Spleen (tissue), 7 donors: ENCODE measurements around the gene ARNT2.

Source experiments
- POLR2A ChIP-seq, 3 donors: fragments of 450-650 bp; IDR thresholded peaks; one replicate each; pipeline ENCODE4 v1.5.1; 2017; ENCODE audit warnings: antibody characterized with exemption in 3 of 3, mild to moderate bottlenecking in 1 of 3
- TF ChIP-seq, protein P1 (sequence below), 11 experiments: fragments of 200-600 bp in 7 of 11; fragments of 450-650 bp in 4 of 11; sonication (generic) in 4 of 11; IDR thresholded peaks in 8 of 11; conservative IDR thresholded peaks in 3 of 11; 1 replicate in 7 of 11; 2 replicates in 4 of 11; pipeline versions ENCODE4 v1.4.0 to v1.8.0; 2016 to 2021; ENCODE audit warnings: antibody characterized with exemption in 11 of 11, inconsistent platforms in 4 of 11, mild to moderate bottlenecking in 1 of 11
- donor health status: DM: no; HTN: no; CAD: no; lungs with moderate emphysema.
- donor health status: DM: no; HTN: no; CAD: no.
- donor health status: DM: no; HTN: no; CAD: no.

- TF ChIP-seq, protein P1, sequence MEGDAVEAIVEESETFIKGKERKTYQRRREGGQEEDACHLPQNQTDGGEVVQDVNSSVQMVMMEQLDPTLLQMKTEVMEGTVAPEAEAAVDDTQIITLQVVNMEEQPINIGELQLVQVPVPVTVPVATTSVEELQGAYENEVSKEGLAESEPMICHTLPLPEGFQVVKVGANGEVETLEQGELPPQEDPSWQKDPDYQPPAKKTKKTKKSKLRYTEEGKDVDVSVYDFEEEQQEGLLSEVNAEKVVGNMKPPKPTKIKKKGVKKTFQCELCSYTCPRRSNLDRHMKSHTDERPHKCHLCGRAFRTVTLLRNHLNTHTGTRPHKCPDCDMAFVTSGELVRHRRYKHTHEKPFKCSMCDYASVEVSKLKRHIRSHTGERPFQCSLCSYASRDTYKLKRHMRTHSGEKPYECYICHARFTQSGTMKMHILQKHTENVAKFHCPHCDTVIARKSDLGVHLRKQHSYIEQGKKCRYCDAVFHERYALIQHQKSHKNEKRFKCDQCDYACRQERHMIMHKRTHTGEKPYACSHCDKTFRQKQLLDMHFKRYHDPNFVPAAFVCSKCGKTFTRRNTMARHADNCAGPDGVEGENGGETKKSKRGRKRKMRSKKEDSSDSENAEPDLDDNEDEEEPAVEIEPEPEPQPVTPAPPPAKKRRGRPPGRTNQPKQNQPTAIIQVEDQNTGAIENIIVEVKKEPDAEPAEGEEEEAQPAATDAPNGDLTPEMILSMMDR (IDR thresholded peaks at IDR 0.05 in 8 of 11, conservative IDR thresholded peaks at IDR 0.05 in 3 of 11): no peak
- TF ChIP-seq POLR2A (IDR thresholded peaks at IDR 0.05): no peak
Measured at GRCh38 chr15:80508783-80509182, 104.6 kb downstream of the ARNT2 start.
